H9 (cell line): ENCODE data around the gene SCN2B. TPM values are rescaled to one million over a fixed set of nuclear protein-coding genes. Genes with fewer than 3 reads are reported as not detected.

Source experiments
- DNase-seq: peaks from one replicate; pipeline ENCODE4 v3.0.0-alpha.2; 2017
- H2AFZ ChIP-seq: one replicate; pipeline ENCODE4 v1.6.1; 2013; ENCODE audit warnings: mild to moderate bottlenecking, low read length, control low read depth, moderate library complexity
- H2AK5ac ChIP-seq: 2 replicates; pipeline ENCODE4 v1.6.1; 2013; ENCODE audit warnings: low read length, control low read depth, mixed read lengths; ENCODE audit not compliant: insufficient read length
- H2BK120ac ChIP-seq: one replicate; pipeline ENCODE4 v1.6.1; 2013; ENCODE audit warnings: low read depth, mild to moderate bottlenecking, low read length, control low read depth, inconsistent platforms; ENCODE audit not compliant: poor library complexity, severe bottlenecking
- H2BK12ac ChIP-seq: 2 replicates; pipeline ENCODE4 v1.6.1; 2013; ENCODE audit warnings: low read length, control low read depth, mixed read lengths, low read depth; ENCODE audit not compliant: insufficient read length
- H2BK15ac ChIP-seq: 2 replicates; pipeline ENCODE4 v1.6.1; 2013; ENCODE audit warnings: low read depth, low read length, control low read depth
- H2BK20ac ChIP-seq: one replicate; pipeline ENCODE4 v1.6.1; 2013; ENCODE audit warnings: low read depth, mild to moderate bottlenecking, low read length, control low read depth, inconsistent platforms; ENCODE audit not compliant: poor library complexity, severe bottlenecking
- H2BK5ac ChIP-seq: 2 replicates; pipeline ENCODE4 v1.6.1; 2013; ENCODE audit warnings: low read length, control low read depth, mixed read lengths; ENCODE audit not compliant: insufficient read length
- H3K14ac ChIP-seq: 2 replicates; pipeline ENCODE4 v1.6.1; 2013; ENCODE audit warnings: low read length, control low read depth; ENCODE audit not compliant: insufficient read depth
- H3K18ac ChIP-seq: 2 replicates; pipeline ENCODE4 v1.6.1; 2013; ENCODE audit warnings: low read depth, mild to moderate bottlenecking, mixed read lengths, low read length, control low read depth; ENCODE audit not compliant: insufficient read length
- H3K23ac ChIP-seq: 2 replicates; pipeline ENCODE4 v1.6.1; 2013; ENCODE audit warnings: low read length, control low read depth, mixed read lengths, low read depth; ENCODE audit not compliant: insufficient read length
- H3K23me2 ChIP-seq: 2 replicates; pipeline ENCODE4 v1.6.1; 2013; ENCODE audit warnings: low read depth, mild to moderate bottlenecking, mixed read lengths, low read length, control low read depth; ENCODE audit not compliant: insufficient read length, poor library complexity, severe bottlenecking
- H3K27ac ChIP-seq: 2 replicates; pipeline ENCODE4 v1.5.1; 2013; ENCODE audit warnings: low read length, control low read depth, mixed read lengths, low read depth; ENCODE audit not compliant: insufficient read length
- H3K27me3 ChIP-seq: 2 replicates; pipeline ENCODE4 v1.6.1; 2013; ENCODE audit warnings: low read length, control low read depth, inconsistent platforms; ENCODE audit not compliant: insufficient read depth
- H3K4ac ChIP-seq: 2 replicates; pipeline ENCODE4 v1.6.1; 2013; ENCODE audit warnings: low read depth, mild to moderate bottlenecking, control low read depth, inconsistent platforms, low read length, moderate library complexity
- H3K4me1 ChIP-seq: 2 replicates; pipeline ENCODE4 v1.6.1; 2013; ENCODE audit warnings: low read length, control low read depth, inconsistent platforms; ENCODE audit not compliant: insufficient read depth
- H3K4me2 ChIP-seq: 2 replicates; pipeline ENCODE4 v1.6.1; 2013; ENCODE audit warnings: low read length, control low read depth, mixed read lengths; ENCODE audit not compliant: insufficient read length, insufficient read depth
- H3K56ac ChIP-seq: 2 replicates; pipeline ENCODE4 v1.6.1; 2013; ENCODE audit warnings: low read depth, mild to moderate bottlenecking, mixed read lengths, low read length, control low read depth; ENCODE audit not compliant: insufficient read length
- H3K79me1 ChIP-seq: 2 replicates; pipeline ENCODE4 v1.6.1; 2013; ENCODE audit warnings: low read depth, mild to moderate bottlenecking, moderate library complexity, low read length, control low read depth, inconsistent platforms; ENCODE audit not compliant: insufficient read depth, poor library complexity, severe bottlenecking
- H3K79me2 ChIP-seq: 2 replicates; pipeline ENCODE4 v1.6.1; 2013; ENCODE audit warnings: low read length, control low read depth, inconsistent platforms; ENCODE audit not compliant: insufficient read depth
- H3K9ac ChIP-seq: 2 replicates; pipeline ENCODE4 v1.6.1; 2013; ENCODE audit warnings: low read length, control low read depth, mixed read lengths; ENCODE audit not compliant: insufficient read length; ENCODE audit errors: extremely low read depth
- H3K9me3 ChIP-seq: one replicate; pipeline ENCODE4 v1.6.1; 2013; ENCODE audit warnings: low read depth, low read length, inconsistent platforms; ENCODE audit not compliant: control insufficient read depth
- H3T11ph ChIP-seq: one replicate; pipeline ENCODE4 v1.6.1; 2013; ENCODE audit warnings: mild to moderate bottlenecking, low read length, control low read depth, inconsistent platforms
- H4K20me1 ChIP-seq: one replicate; pipeline ENCODE4 v1.6.1; 2013; ENCODE audit not compliant: control insufficient read depth, insufficient read length, insufficient read depth
- H4K5ac ChIP-seq: 2 replicates; pipeline ENCODE4 v1.6.1; 2013; ENCODE audit warnings: low read depth, mild to moderate bottlenecking, mixed read lengths, low read length, control low read depth; ENCODE audit not compliant: insufficient read length
- H4K8ac ChIP-seq: replicated peaks from 2 replicates; pipeline ENCODE4 v1.6.1; 2013; ENCODE audit warnings: low read length, control low read depth, mixed read lengths, low read depth; ENCODE audit not compliant: insufficient read length
- H4K91ac ChIP-seq: 2 replicates; pipeline ENCODE4 v1.6.1; 2013; ENCODE audit warnings: low read depth, mild to moderate bottlenecking, moderate library complexity, mixed read lengths, low read length, control low read depth; ENCODE audit not compliant: insufficient read length
- H3K27ac Mint-ChIP-seq, 3 experiments: 2 replicates in 2 of 3; 3 replicates in 1 of 3; pipeline ENCODE4 v1.8.0; 2020 to 2021; ENCODE audit warnings: mixed read lengths in 3 of 3, mild to moderate bottlenecking in 1 of 3, moderate library complexity in 1 of 3
- H3K27me3 Mint-ChIP-seq: 2 replicates; pipeline ENCODE4 v1.8.0; 2021; ENCODE audit warnings: low read depth, mild to moderate bottlenecking, moderate library complexity, mixed read lengths
- H3K36me3 Mint-ChIP-seq, 3 experiments: 2 replicates in 2 of 3; 3 replicates in 1 of 3; pipeline ENCODE4 v1.8.0; 2020 to 2021; ENCODE audit warnings: low read depth in 3 of 3, mixed read lengths in 3 of 3; ENCODE audit not compliant: insufficient read depth in 1 of 3
- H3K4me1 Mint-ChIP-seq, 2 experiments: 2 replicates each; pipeline ENCODE4 v1.8.0; 2020; ENCODE audit warnings: mixed read lengths in 2 of 2
- H3K4me3 Mint-ChIP-seq, 2 experiments: 2 replicates in 1 of 2; 3 replicates in 1 of 2; pipeline ENCODE4 v1.8.0; 2020 to 2021; ENCODE audit warnings: mild to moderate bottlenecking in 2 of 2, mixed read lengths in 2 of 2, moderate library complexity in 1 of 2
- H3K9me3 Mint-ChIP-seq, 2 experiments: 2 replicates in 1 of 2; 3 replicates in 1 of 2; pipeline ENCODE4 v1.8.0; 2020; ENCODE audit warnings: mild to moderate bottlenecking in 2 of 2, mixed read lengths in 2 of 2, moderate library complexity in 1 of 2
- CTCF ChIP-seq: fragments of 200-600 bp; sonication (generic); conservative IDR thresholded peaks from 3 replicates; pipeline ENCODE4 v1.8.0; 2021; ENCODE audit warnings: antibody characterized with exemption, mild to moderate bottlenecking
- WGBS: extraction: QIAGEN DNeasy Blood & Tissue Kit; methylation state at CpG from one replicate; pipeline ENCODE4 v1.1.7; 2013; ENCODE audit warnings: missing lambda C conversion rate, low lambda C conversion rate, mixed read lengths; ENCODE audit not compliant: insufficient read length; ENCODE audit errors: extremely low coverage; 5-methylcytosine and 5-hydroxymethylcytosine counted together
- total RNA-seq: library from RNA; stranded (reverse); gene quantifications from 2 replicates; pipeline ENCODE4 v1.2.1, GENCODE V29; 2021

SCN2B gene
- total RNA-seq, 1 experiment from 2014 or later: not detected

DNA sequence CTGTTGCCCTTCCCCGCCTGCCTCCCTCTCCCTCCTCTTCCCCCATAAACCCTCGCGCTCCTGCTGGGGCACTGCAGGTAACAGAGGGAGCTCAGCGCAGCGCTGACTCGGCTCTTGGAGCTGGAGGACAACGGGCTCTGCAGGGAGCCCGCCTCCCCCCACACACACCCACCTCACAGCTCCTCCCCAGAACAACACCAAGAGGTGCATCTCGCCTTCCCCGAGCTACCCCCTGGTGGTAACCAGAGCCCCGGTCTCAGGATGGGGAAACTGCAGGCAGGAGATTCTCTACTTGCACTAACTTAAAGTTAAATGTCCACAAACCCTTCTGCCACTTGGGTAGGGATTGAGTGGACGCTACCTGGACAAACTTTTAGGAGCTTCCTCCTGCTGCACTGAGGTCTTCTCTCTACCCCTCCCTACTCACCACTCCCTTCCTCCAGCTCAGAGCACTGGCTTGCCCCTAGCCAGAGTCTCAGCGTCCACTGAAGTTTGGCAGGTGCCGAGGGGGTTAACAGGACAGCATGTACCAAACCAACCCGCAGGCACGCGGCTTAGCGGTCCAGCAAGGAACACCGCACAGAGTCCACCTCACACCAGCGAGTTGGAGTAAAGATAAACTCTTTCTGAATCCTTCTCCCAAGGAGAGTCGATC, 19.8 kb downstream of the SCN2B start:
- Histone ChIP-seq H3K9ac (no peak overlapping the region), H2BK15ac (no peak overlapping the region), H2BK120ac (no peak overlapping the region), H2BK20ac (no peak overlapping the region), H3K23ac (no peak overlapping the region), H4K91ac (no peak overlapping the region), H3K4me1 (peaks cover 15% of the 10 kb centered on the region), H2AK5ac (no peak overlapping the region), H3K14ac (no peak overlapping the region), H3T11ph (no peak overlapping the region), H3K4ac (no peak overlapping the region), H2AFZ (no peak overlapping the region), H4K5ac (no peak overlapping the region), H2BK5ac (no peak overlapping the region), H3K27me3 (peaks cover 57% of the 10 kb centered on the region), H4K20me1 (no peaks in the 10 kb centered on the region), H3K18ac (no peak overlapping the region), H3K56ac (no peak overlapping the region), H3K79me1 (no peaks in the 10 kb centered on the region), H3K27ac (no peak overlapping the region), H2BK12ac (no peak overlapping the region), H3K79me2 (no peaks in the 10 kb centered on the region), H4K8ac (no peak overlapping the region), H3K23me2 (peaks cover 30% of the 10 kb centered on the region), H3K9me3 (no peaks in the 10 kb centered on the region), H3K4me2 (peak overlapping the region; percentile 52)
- no peak for TF ChIP-seq CTCF
- H3K9me3 Mint-ChIP-seq: no peaks in the 10 kb centered on the region; a peak in 1 of 5 replicates
- WGBS: no CpG with 5 or more reads among the region's 21 CpGs
- H3K4me1 Mint-ChIP-seq: peaks cover 45 to 48% of the 10 kb centered on the region in 2 experiments
- H3K27me3 Mint-ChIP-seq: peaks cover 98% of the 10 kb centered on the region
- peak overlapping the region; percentile 35 to 72 for H3K4me3 Mint-ChIP-seq
- H3K36me3 Mint-ChIP-seq: no peaks in the 10 kb centered on the region; a peak in 1 of 7 replicates
- peak; percentile 73 for DNase-seq
- no peak overlapping the region for H3K27ac Mint-ChIP-seq
